ENCODE results near the gene NGEF. TPM values are rescaled to one million over a fixed set of nuclear protein-coding genes. Genes with fewer than 3 reads are reported as not detected.

NGEF gene
- total RNA-seq, 4 donors from 2014 or later: 46.1 to 105 (median 68.8) TPM

DNA sequence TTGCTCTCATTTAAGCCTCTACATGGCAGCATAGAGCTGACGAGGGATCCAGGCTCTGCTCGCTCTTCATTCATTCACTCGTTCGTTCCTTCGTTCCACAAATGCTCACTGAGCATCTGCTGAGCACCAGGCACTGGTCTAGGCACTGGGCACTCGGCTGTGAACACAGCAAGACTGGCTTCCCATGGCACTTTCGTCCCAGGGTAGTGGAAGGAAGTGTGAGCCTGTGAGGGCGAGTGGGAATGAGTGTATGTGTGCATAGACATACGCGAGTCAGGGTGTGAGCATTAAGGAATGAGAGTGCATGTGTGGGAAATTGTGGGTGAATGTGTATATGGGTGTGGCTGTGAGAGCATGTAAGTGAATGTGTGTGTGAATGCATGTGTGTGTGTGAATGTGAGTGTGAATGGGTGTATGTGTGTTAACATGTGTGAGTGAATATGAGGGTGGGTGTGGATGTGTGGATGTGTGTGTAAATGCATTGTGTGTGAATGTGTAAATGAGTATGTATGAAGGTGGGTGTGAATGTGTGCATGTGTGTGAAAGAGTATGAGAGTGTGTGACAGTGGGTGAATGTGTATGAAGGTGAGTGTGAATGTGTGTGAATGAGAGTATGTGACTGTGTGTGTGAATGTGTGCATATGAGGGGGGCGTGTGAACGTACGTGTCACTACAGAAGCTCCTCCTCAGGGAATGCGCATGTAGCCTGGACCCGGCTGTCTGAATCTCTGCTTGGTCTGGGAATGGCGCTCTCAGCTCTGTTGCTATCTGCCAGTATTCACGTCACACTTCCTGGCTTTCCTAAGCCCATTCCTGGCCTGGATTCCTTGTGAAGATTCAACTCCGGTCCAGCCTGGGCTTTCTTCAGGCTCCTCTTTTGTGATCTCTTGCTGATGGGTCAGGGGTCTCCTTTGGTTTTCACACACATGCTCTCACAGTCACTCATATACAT is 114.2 kb downstream of the NGEF start:
- intact Hi-C loops (cut with DNase I; ENCODE audit: low total_unique reads): no loop called here
- Histone ChIP-seq H3K27me3 (no peaks in the 10 kb centered on the region), H3K4me3 (no peak overlapping the region), H3K9me3 (no peaks in the 10 kb centered on the region), H3K4me1 (no peaks in the 10 kb centered on the region), H3K27ac (no peak overlapping the region), H3K36me3 (no peaks in the 10 kb centered on the region)
- in situ Hi-C loops (cut with MboI; ENCODE audit: low pct_ligation_motif_present in 1 of 4, low pct_unique_long_range_greater_than_20kb in 1 of 4, low sequenced_read_pairs in 3 of 4): no loop called here
- WGBS, 2 donors (ENCODE audit: low coverage in 1 of 2): 67 to 81% methylated on average over 1 to 18 of the region's 18 CpGs
- no peak for DNase-seq
- no peak for TF ChIP-seq POLR2AphosphoS5 (IDR thresholded peaks at IDR 0.05)
- no peak for TF ChIP-seq EP300 (IDR thresholded peaks at IDR 0.05; ENCODE audit: low read depth)
- TF ChIP-seq POLR2A (IDR thresholded peaks at IDR 0.05): no peak
- TF ChIP-seq, protein P1, sequence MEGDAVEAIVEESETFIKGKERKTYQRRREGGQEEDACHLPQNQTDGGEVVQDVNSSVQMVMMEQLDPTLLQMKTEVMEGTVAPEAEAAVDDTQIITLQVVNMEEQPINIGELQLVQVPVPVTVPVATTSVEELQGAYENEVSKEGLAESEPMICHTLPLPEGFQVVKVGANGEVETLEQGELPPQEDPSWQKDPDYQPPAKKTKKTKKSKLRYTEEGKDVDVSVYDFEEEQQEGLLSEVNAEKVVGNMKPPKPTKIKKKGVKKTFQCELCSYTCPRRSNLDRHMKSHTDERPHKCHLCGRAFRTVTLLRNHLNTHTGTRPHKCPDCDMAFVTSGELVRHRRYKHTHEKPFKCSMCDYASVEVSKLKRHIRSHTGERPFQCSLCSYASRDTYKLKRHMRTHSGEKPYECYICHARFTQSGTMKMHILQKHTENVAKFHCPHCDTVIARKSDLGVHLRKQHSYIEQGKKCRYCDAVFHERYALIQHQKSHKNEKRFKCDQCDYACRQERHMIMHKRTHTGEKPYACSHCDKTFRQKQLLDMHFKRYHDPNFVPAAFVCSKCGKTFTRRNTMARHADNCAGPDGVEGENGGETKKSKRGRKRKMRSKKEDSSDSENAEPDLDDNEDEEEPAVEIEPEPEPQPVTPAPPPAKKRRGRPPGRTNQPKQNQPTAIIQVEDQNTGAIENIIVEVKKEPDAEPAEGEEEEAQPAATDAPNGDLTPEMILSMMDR (IDR thresholded peaks at IDR 0.05): no peak

DNA sequence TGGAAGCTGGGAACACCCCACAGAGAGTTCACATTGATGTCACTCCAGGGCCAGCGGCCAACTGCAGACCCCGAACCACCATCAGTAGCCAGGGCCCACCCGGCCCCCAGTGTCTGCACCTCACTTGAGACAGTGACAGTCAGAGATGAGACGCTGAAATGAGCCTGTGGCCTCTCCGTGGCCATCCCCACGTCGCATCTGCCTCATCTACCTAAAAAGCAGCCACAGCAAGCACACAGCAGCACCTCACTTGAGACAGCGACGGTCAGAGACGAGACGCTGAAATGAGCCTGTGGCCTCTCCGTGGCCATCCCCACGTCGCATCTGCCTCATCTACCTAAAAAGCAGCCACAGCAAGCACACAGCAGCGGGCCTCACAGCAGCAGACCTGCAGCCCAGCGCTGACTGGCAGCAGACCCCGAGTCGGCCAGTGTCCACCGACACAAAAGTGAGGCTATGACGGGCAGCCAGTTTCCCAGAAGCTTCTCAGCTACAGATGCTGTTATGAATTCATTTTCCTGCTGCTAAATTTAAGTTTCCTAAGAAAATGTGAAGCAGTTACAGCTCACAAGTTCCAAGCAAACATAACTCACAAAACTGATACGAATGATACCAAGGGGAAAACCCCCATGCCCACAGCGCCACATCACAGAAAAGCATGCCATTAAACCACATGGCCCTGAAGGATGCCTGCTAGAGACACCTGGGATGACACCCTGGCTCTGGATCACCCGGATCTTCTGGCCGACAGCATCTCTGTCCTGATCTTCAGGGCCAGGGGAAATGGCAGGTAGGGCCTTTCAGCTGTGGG is 115.3 kb downstream of the NGEF start:
- Histone ChIP-seq H3K27me3 (no peaks in the 10 kb centered on the region), H3K9me3 (no peaks in the 10 kb centered on the region), H3K27ac (no peak overlapping the region), H3K36me3 (no peaks in the 10 kb centered on the region), H3K4me1 (no peaks in the 10 kb centered on the region), H3K4me3 (no peak overlapping the region)
- in situ Hi-C loops (cut with MboI; ENCODE audit: low pct_ligation_motif_present in 1 of 4, low pct_unique_long_range_greater_than_20kb in 1 of 4, low sequenced_read_pairs in 3 of 4): no loop called here
- 87% methylated on average over 24 of the region's 24 CpGs; no CpG with 5 or more reads in 1 of the 2 donors for WGBS, 2 donors (ENCODE audit: low coverage in 1 of 2)
- intact Hi-C loops (cut with DNase I; ENCODE audit: low total_unique reads): no loop called here
- no peak for DNase-seq
- TF ChIP-seq POLR2AphosphoS5 (IDR thresholded peaks at IDR 0.05): no peak
- TF ChIP-seq, protein P1 (IDR thresholded peaks at IDR 0.05): no peak
- no peak for TF ChIP-seq EP300 (IDR thresholded peaks at IDR 0.05; ENCODE audit: low read depth)
- TF ChIP-seq POLR2A (IDR thresholded peaks at IDR 0.05): no peak

DNA sequence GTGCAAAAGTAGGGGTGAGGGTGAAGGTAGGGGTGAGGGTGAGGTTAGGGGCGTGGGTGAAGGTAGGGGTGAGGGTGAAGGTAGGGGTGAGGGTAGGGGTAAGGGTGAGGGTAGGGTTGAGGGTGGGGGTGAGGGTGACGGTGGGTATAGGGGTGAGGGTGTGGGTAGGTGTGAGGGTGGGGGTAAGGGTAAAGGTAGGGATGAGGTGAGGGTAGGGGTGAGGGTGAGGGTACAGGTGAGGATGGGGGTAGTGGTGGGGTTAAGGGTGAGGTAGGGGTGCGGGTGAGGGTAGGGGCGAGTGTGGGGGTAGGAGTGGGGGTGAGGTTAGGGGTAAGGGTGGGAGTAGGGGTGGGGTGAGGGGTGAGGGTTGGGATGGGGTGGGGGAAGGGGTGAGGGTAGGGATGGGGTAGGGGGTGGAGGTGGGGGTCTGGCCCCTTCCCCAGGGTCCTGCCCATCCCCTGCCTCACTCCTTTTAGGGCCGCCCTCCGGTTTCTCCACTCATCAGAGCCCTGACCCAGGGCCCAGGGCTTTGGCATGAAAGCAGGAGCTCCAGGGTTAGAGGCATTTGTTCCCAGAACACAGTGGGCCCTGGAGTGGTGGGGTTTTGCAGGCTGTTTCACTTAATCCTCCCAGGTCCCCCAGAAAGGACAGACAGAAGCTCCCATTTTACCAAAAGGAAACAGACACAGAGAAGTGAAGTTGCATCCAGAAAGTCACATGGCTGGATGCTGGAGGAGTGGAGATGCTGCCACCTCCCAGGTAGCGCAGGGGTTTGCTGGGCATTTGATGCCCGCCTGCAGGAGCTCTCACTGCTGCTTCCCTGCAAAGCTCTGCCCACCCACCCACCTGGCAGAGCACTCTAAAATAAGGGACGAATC is 116.1 kb downstream of the NGEF start:
- in situ Hi-C loops (cut with MboI; ENCODE audit: low pct_ligation_motif_present in 1 of 4, low pct_unique_long_range_greater_than_20kb in 1 of 4, low sequenced_read_pairs in 3 of 4): no loop called here
- no peaks in the 10 kb centered on the region for H3K27me3 ChIP-seq
- no peaks in the 10 kb centered on the region for H3K4me1 ChIP-seq
- no peaks in the 10 kb centered on the region for H3K9me3 ChIP-seq
- DNase-seq: no peak
- no peak overlapping the region for H3K4me3 ChIP-seq
- intact Hi-C loops (cut with DNase I; ENCODE audit: low total_unique reads): no loop called here
- 73% methylated on average over 7 of the region's 9 CpGs; no CpG with 5 or more reads in 1 of the 2 donors for WGBS, 2 donors (ENCODE audit: low coverage in 1 of 2)
- H3K27ac ChIP-seq: no peak overlapping the region
- H3K36me3 ChIP-seq: no peaks in the 10 kb centered on the region
- TF ChIP-seq, protein P1 (IDR thresholded peaks at IDR 0.05): no peak
- TF ChIP-seq POLR2AphosphoS5 (IDR thresholded peaks at IDR 0.05): no peak
- no peak for TF ChIP-seq EP300 (IDR thresholded peaks at IDR 0.05; ENCODE audit: low read depth)
- TF ChIP-seq POLR2A (IDR thresholded peaks at IDR 0.05): no peak

All from transverse colon (tissue), 4 donors.